Activated T-cell treated with anti-CD3 and anti-CD28 coated beads, Interleukin-2, amount 50 U/mL, for 24 hours (primary cell): ENCODE results near the gene TNFSF13.

Experiments used
- DNase-seq: peaks from one replicate; pipeline ENCODE4 v3.0.0-alpha.2; 2020
- H3K27ac Mint-ChIP-seq: 2 replicates; pipeline ENCODE4 v1.8.0; 2020; ENCODE audit warnings: mild to moderate bottlenecking, mixed read lengths
- H3K27me3 Mint-ChIP-seq: 2 replicates; pipeline ENCODE4 v1.8.0; 2020; ENCODE audit warnings: mixed read lengths
- H3K36me3 Mint-ChIP-seq: 2 replicates; pipeline ENCODE4 v1.8.0; 2020; ENCODE audit warnings: low read depth, mixed read lengths
- H3K4me1 Mint-ChIP-seq: 2 replicates; pipeline ENCODE4 v1.8.0; 2020; ENCODE audit warnings: low read depth, mixed read lengths
- H3K4me3 Mint-ChIP-seq: 2 replicates; pipeline ENCODE4 v1.8.0; 2020; ENCODE audit warnings: mild to moderate bottlenecking, moderate library complexity, mixed read lengths
- H3K9me3 Mint-ChIP-seq: 2 replicates; pipeline ENCODE4 v1.8.0; 2020; ENCODE audit warnings: mixed read lengths

Gene TNFSF13

GRCh38 chr17:7576432-7576937 is 17.9 kb downstream of the TNFSF13 start:
- DNase-seq: peak; percentile 40
- no peaks in the 10 kb centered on the region for H3K9me3 Mint-ChIP-seq
- peak overlapping the region; percentile 90 for H3K4me3 Mint-ChIP-seq
- H3K4me1 Mint-ChIP-seq: peaks cover 78% of the 10 kb centered on the region
- H3K27ac Mint-ChIP-seq: peak overlapping the region; percentile 100
- no peaks in the 10 kb centered on the region for H3K27me3 Mint-ChIP-seq
- H3K36me3 Mint-ChIP-seq: peaks cover 95% of the 10 kb centered on the region

GRCh38 chr17:7577327-7578199 is 19.0 kb downstream of the TNFSF13 start:
- H3K36me3 Mint-ChIP-seq: peaks cover 94% of the 10 kb centered on the region
- no peak for DNase-seq
- H3K4me1 Mint-ChIP-seq: peaks cover 83% of the 10 kb centered on the region
- H3K27ac Mint-ChIP-seq: peak overlapping the region; percentile 100
- peak overlapping the region; percentile 90 for H3K4me3 Mint-ChIP-seq
- no peaks in the 10 kb centered on the region for H3K9me3 Mint-ChIP-seq
- no peaks in the 10 kb centered on the region for H3K27me3 Mint-ChIP-seq

GRCh38 chr17:7579001-7579833 is 20.7 kb downstream of the TNFSF13 start, which contains the start of gene CD68:
Gene CD68 (plus strand): TSS chr17:7579638. CDS start chr17:7579678, 40 bp downstream.
- Mint-ChIP-seq H3K4me3 (peak within 1 kb of the TSS; percentile 90), H3K36me3 (peaks cover 89% of the 10 kb centered on the region), H3K27me3 (no peaks in the 10 kb centered on the region), H3K9me3 (no peaks in the 10 kb centered on the region), H3K27ac (peak within 1 kb of the TSS; percentile 100), H3K4me1 (peaks cover 88% of the 10 kb centered on the region)
- peak; percentile 82 for DNase-seq

GRCh38 chr17:7579834-7580603 is 21.5 kb downstream of the TNFSF13 start:
- Mint-ChIP-seq H3K36me3 (peaks cover 89% of the 10 kb centered on the region), H3K27me3 (no peaks in the 10 kb centered on the region), H3K4me3 (peak overlapping the region; percentile 90), H3K27ac (peak overlapping the region; percentile 100), H3K9me3 (no peaks in the 10 kb centered on the region), H3K4me1 (peaks cover 85% of the 10 kb centered on the region)
- DNase-seq: no peak

GRCh38 chr17:7580604-7581575 is 22.3 kb downstream of the TNFSF13 start:
- H3K27ac Mint-ChIP-seq: peak overlapping the region; percentile 100
- peaks cover 84% of the 10 kb centered on the region for H3K4me1 Mint-ChIP-seq
- H3K36me3 Mint-ChIP-seq: peaks cover 87% of the 10 kb centered on the region
- H3K9me3 Mint-ChIP-seq: no peaks in the 10 kb centered on the region
- H3K27me3 Mint-ChIP-seq: no peaks in the 10 kb centered on the region
- no peak for DNase-seq
- peak overlapping the region; percentile 90 for H3K4me3 Mint-ChIP-seq

- H3K4me1 Mint-ChIP-seq: peaks cover 71% of the 10 kb centered on the region
- DNase-seq: peak; percentile 41
- H3K36me3 Mint-ChIP-seq: peaks cover 85% of the 10 kb centered on the region
- no peaks in the 10 kb centered on the region for H3K9me3 Mint-ChIP-seq
- peak overlapping the region; percentile 95 for H3K4me3 Mint-ChIP-seq
- H3K27me3 Mint-ChIP-seq: no peaks in the 10 kb centered on the region
- H3K27ac Mint-ChIP-seq: peak overlapping the region; percentile 100
These were observed 24.1 kb downstream of the TNFSF13 start for GRCh38 chr17:7582396-7583252.

- H3K9me3 Mint-ChIP-seq: no peaks in the 10 kb centered on the region
- H3K27me3 Mint-ChIP-seq: no peaks in the 10 kb centered on the region
- DNase-seq: peak; percentile 96
- H3K36me3 Mint-ChIP-seq: peaks cover 85% of the 10 kb centered on the region
- H3K4me1 Mint-ChIP-seq: peaks cover 62% of the 10 kb centered on the region
- H3K4me3 Mint-ChIP-seq: peak within 1 kb of the TSS; percentile 95
- H3K27ac Mint-ChIP-seq: peak within 1 kb of the TSS; percentile 100
These were observed 24.9 kb downstream of the TNFSF13 start, which contains the start of gene MPDU1 for GRCh38 chr17:7583253-7584109. Gene MPDU1 (plus strand): TSS chr17:7583852. CDS start chr17:7583863, 11 bp downstream.

- Mint-ChIP-seq H3K27ac (peak overlapping the region; percentile 71), H3K36me3 (peaks cover 85% of the 10 kb centered on the region), H3K4me3 (no peak overlapping the region), H3K9me3 (no peaks in the 10 kb centered on the region), H3K27me3 (no peaks in the 10 kb centered on the region), H3K4me1 (peaks cover 35% of the 10 kb centered on the region)
- no peak for DNase-seq
These were observed 28.3 kb downstream of the TNFSF13 start for GRCh38 chr17:7586673-7587419.

- Mint-ChIP-seq H3K36me3 (peaks cover 86% of the 10 kb centered on the region), H3K27me3 (no peaks in the 10 kb centered on the region), H3K27ac (peak overlapping the region; percentile 71), H3K4me1 (peaks cover 27% of the 10 kb centered on the region), H3K9me3 (no peaks in the 10 kb centered on the region), H3K4me3 (no peak overlapping the region)
- DNase-seq: no peak
These were observed 29.0 kb downstream of the TNFSF13 start for GRCh38 chr17:7587420-7588151.

- peaks cover 89% of the 10 kb centered on the region for H3K36me3 Mint-ChIP-seq
- no peak overlapping the region for H3K27ac Mint-ChIP-seq
- H3K4me1 Mint-ChIP-seq: peaks cover 20% of the 10 kb centered on the region
These were observed 30.1 kb downstream of the TNFSF13 start for GRCh38 chr17:7588553-7589203.

More at GRCh38 chr17:7588553-7589203, 30.1 kb downstream of the TNFSF13 start:
- Mint-ChIP-seq H3K4me3 (no peak overlapping the region), H3K9me3 (no peaks in the 10 kb centered on the region), H3K27me3 (no peaks in the 10 kb centered on the region)
- DNase-seq: no peak
